NK-92 treated with Interleukin-12 subunit alpha and Interleukin-12 subunit beta, amount 100 ng/mL, for 24 hours (cell line): ENCODE results near the gene PTRHD1.

Source experiments
- DNase-seq: peaks from one replicate; lab custom pipeline; 2025; lab: John Stamatoyannopoulos, UW

PTRHD1 gene

DNA sequence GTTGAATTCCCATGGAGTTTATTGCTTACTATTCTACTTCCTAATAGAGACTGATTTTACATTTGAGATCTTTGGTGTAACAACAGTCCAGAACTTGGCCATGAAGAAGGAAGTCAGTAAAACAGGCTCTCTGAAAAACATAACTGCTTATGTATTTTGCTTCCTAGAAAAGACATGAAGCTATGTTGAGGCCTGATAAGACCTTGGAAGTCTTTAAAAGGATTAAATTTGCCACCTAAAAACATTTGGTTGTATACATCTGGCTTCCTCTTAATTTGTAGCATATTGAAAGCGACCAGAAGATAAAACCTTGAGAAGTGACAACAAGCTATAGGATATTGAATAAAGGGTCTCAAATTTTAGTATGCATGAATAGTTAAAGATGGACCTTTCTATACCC lies 36.4 kb downstream of the PTRHD1 start:
- no peak for DNase-seq

DNA sequence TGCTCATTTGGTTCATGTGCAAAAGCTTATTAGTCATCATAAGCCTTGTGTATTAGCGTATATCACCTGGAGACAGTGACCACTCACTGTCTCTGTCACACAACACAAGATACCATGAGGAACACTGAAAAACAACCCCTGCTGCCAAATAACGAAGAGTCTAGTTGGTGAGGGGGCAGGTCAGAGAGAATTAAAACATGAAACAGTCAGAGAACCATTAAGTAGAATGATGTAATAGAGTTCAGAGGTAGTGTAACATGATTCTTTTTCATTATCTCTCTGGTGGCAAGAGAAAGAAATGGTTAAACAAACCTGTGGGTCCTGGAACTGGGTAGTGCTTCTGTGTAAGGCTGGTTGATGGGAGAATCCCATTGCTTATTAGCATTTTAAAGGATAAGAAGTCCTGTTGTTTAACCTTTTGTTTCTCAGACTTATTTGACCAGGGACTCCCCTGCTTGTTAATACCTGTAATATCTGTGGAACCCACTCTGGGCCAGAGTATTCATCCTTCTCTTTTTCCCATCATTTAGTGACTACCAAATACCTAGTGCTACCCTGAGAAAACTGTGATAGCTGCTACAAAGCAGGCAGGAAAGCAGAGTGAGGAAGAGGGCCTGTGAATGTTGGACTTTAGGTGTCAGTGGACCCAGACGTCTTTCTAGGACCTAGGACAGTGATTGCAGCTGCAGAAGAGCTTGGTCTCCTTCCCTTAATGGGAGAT lies 38.0 kb downstream of the PTRHD1 start:
- DNase-seq, result no peak

DNA sequence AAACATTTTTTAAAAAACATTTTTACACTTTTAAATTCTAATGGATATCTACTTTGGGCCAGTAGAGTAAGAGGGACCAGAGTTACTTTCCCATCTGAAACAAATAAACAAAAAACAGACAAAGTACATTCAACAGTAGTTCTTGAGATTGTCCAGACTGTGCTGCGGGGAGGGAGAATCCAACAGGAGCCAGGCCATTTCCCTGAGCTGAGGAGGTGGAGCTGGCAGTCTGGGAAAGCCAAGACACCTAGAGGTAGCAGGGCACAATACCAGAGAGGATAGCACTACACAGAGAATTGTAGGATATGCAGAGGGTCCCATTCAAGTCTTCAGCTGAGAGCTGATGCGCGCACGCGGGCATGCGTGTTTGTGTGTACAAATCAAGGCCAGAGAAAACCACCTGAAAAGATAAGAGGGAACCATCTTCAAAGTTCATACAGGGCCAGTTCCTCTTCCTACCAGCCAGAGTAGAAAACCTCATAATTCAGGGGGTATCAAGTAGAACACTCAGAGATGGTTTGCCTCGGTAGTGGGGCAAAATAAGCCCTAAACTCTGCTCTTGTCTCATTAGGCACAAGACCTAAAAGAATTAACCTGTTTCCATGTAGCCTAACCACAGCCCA lies 44.0 kb downstream of the PTRHD1 start:
- DNase-seq, result no peak

DNA sequence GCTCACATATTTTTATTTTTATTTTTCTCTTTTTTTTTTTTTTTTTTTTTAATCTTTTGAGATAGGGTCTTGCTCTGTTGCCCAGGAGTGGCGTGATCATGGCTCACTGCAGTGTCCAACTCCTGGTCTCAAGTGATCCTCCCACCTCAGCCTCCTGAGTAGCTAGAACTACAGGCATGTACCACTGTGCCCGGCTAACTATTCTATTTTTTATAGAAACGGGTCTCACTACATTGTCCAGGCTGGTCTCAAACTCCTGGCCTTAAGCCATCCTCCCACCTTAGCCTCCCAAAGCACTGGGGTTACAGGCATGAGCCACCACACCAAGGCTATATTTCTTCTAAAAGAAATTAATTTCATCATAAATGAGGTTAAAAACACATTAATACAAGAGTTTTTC lies 45.9 kb downstream of the PTRHD1 start:
- DNase-seq, result no peak

DNA sequence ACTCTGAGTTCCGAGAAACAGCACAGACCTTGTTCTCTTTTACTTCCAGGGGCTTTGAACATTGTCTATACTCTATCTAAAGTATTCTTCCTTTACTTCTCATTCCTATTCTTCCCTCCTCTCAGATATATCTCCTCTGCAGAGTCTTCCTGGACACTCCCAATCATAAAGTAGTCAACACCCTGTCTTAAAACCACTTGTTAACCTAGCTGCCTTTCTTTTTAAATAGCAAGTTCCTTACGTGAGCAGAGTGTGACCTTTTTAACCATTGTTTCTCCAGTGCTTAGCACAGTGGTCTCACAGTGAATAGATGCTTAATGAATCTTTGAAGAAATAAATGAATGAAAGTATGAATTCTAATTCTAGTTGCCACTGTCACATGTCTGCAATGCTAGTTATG lies 47.4 kb downstream of the PTRHD1 start:
- DNase-seq, result no peak

DNA sequence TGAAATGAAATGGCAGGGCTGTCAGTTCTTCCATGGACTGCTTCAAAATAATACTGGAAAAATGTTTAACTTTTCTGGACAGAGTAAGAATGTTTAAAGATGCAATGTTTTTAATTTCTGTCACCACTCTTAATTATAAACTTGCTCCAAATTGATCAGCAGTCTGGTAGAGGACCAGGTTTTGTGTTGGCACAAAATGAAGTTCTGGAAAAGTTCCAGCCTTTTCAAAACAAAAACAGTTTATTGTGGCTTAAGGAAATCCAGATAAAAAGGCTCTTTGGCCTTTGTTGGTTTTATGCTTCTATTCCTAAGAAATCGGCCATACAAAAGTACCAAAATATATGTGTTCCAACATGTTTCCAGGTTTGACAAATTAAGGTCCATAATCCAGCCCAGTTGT lies 48.8 kb downstream of the PTRHD1 start:
- no peak for DNase-seq

DNA sequence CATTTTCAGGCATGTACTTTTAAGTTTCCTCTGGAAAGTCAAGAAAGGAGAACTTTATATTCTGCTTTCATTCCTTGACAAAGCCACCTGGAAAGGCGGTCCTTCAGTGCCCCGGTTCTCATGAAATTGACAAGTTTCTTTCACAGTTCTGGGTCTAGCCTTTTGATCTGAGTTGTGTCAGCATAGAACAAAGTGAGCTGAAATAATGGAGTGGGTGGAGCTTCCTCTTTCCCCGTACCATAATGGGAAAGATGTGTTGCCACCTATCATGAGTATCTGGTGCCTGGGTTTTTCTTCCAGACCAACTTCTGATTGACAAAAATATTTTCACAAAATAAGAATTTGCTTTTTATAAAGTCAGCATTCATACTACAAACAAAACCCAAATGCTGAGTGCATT lies 49.3 kb downstream of the PTRHD1 start:
- no peak for DNase-seq

DNA sequence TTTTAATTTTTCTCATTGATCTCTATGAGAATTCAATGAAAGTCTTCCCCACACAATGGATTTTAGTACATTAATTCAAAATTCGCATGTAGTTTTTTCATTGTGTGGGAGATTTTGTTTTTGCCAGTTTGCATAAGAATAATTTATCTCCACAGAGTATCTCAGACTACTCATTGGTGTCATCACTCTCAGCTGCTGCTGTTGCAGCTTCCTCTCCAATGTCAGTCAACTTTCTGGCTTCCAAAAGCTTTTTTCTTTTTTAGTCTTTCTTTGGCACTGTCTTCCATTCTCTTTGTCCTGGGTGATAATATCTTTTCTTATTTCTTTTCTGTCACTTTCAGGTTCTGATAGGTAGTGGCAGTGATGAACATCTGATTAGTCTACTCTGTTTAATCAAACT lies 50.5 kb downstream of the PTRHD1 start:
- no peak for DNase-seq

DNA sequence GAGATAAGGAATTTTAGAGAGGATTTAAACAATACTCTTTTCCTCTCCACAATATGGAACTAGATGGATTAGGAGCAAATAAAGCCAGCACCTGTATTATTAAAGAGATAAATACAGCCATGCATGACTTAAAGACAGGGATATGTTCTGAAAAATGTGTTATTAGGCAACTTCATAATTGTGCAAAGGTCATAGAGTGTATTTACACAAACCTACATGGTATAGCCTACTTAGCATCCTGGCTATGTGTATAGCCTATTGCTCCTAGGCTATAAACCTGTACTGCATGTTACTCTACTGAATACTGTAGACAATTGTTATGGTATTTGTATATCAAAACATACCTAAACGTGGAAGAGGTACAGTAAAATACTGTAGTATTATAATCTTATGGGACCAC lies 53.0 kb downstream of the PTRHD1 start:
- DNase-seq, result no peak
